Daoy (cell line): Measurements from ENCODE around the gene OTUD3. TPM values are rescaled to one million over a fixed set of nuclear protein-coding genes. Genes with fewer than 3 reads are reported as not detected.
A peak's percentile ranks its signal among the peaks of the same experiment; 100 is the strongest.
"Not testable (repeated sequence)": the region's sequence is repeated elsewhere in the genome, so short reads cannot be mapped to it uniquely, and the experiment has no call there.

Experiments used
- DNase-seq: peaks from one replicate; pipeline ENCODE4 v3.0.0-alpha.2; 2015; ENCODE audit warnings: low read depth
- total RNA-seq: library from RNA; depleted of rRNA; stranded (reverse); fragments of >200 nt; shearing (Covaris generic); gene quantifications from 2 replicates; pipeline ENCODE4 v1.2.3, GENCODE V29; 2014

The OTUD3 gene
- total RNA-seq, 1 experiment from 2014 or later, result 5.0 TPM

DNA sequence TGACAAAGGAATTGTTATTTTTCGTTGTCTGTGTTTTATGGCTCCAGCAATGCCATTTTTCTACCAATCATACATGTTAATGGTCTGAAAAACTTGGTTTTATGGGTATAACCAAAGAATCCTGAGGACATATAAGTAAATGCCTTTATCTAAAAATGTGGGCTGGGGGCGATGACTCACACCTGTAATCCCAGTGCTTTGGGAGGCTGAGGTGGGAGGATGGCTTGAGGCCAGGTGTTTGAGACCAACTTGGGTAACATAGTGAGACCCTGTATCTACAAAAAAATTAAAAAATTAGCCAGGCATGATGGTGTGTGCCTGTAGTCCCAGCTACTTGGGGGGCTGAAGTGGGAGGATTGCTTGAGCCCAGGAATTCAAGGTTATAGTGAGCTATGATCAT, 12.7 kb upstream of the OTUD3 start:
- DNase-seq, result peak; percentile 34

DNA sequence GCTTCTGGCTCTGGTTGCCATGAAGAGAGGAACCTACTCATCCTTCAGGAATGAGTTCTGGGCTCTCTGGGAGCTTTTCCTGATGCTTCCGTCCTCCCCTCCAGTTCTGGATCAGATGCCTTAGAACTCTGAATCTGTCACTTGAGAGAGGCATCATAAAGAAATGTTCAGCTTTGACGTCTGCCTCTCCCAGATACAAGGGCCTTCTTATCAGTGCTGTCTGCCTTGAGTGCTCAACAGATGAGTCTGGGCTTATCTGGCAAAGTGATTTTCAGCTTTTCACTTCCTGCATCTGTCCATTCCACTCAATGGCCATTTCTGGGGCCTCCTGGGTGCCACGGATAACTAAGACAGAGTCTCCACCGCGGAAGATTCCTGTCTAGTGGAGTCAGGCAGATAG, 12.3 kb upstream of the OTUD3 start:
- peak; percentile 21 for DNase-seq

DNA sequence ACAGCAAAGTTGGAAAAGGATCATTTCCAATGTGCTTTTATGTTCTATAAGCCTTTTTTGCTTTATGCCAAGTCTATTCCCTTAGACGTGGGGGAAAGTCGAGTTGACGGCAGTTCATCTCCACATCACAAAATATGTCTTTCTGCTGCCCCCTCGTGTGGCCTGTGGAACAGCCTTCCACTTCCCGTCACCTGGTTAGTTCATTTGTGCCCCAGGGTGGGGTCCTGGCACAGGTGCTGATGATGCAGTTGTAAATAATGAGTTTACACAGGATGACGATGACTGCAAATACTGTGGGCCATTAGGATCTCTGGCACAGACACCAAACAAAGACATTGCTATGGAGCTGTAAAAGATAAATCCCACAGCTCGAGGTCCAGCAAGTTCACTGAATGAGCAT, 10.0 kb upstream of the OTUD3 start:
- peak; percentile 55 for DNase-seq

DNA sequence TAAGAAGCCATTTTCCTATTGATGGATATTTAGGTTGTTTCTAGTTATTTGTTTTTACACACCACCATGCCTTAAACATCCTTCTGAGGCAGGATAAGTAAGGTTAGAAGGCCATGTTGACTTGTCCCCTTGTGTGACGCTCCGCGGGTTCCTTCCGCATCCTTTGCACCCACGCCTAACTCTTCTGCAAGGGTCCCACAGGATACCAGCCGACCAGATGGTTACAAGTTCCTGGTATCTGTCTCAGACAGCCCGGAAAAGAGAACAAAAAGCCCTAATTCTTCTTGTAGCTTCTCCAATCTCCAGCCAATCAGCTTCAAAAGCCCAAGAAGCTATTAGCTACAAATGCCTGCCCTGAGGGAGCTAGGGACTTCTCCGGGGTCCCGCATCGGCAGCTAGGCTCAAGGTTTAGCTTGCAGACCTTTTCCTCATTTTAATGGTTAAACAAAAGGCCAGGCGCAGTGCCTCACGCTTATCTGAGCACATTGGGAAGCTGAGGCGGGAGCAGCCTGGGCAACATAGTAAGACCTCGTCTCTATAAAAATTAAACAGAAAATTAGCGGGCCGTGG, 4.9 kb upstream of the OTUD3 start:
- DNase-seq, result no peak

DNA sequence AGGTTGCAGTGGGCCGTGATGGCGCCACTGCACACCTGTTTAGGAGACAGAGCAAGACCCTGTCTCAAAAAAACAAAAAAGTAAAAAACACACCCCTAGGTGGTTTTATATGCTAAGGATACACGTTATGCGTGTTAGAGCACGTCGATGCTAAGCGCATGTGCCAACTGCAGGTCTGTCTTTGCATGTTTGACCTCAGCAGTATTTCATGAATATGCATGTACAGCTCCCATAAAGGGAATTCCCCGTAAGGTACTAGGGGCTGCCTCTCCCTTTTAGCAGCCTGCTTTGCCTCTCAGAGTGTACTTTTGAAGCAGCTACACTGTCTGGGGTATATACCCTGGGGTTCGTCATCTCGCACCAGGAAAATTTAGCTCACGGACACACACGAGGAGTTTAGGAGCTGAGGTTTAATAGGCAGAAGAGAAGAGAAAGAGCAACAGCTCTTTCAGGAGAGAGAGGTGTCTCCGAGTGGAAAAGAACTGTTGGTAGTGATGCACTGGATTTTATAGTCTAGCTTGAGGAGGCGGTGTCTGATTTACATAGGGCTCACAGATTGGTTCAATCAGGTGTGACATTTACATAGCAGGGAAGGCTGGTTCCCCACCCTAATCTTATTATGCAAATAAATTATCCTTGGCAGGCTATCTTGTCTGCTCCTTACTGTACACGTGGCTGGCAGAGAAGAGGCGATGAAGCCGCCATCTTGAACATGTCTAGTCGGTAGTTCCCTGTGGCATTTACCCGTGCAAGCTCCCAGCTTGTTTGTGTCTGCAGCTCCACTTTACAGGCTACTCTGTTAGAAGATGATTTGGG, 4.2 kb upstream of the OTUD3 start:
- peak; percentile 17 for DNase-seq

DNA sequence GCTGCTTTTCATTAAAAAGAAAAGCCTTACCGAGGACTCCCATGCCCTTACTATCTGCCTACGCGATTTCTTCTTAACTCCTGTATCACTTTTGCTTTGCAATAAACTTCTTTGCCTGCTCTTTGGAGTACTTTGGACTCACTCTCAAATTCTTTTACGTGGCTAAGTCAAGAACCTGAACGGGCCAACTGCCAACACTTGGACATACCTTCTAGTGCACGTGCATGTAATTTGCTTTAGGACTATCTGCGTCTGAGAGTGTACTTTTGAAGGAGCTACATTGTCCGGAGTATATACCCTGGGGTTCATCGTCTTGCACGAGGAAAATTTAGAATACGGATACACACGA, 3.6 kb upstream of the OTUD3 start:
- DNase-seq, result no peak

DNA sequence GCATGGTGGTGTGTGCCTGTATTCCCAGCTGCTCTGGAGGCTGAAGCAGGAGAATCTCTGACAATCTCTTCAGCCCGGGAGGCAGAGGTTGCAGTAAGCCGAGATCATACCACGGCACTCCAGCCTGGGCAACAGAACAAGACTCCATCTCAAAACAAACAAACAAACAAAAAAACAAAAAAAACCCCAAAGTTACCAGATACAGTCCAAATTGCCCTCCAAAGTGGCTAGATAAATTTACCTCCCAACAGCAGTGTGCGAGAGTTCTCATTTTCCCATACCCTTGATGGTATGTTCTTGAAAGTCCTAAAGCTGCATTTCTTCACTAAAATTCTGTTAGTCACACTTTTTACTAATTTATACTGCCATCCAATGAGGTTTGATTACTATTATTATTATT, 3.0 kb upstream of the OTUD3 start:
- no peak for DNase-seq

DNA sequence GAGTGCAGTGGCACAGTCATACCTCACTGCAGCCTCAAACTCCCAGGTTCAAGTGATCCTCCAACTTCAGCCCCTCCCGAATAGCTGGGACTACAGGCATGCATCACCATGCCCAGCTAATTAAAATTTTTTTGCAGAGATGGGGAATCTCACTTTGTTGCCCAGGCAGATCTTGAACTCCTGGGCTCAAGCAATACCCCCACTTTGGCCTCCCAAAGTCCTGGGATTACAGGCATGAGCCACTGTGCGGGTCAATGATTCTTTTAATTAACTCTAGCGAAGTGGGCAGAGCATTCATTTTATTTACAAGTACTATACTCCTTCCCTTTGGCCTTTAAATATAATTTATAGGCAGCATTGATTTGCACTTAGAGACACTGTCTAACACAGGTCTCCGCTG, 2.5 kb upstream of the OTUD3 start:
- no peak for DNase-seq

DNA sequence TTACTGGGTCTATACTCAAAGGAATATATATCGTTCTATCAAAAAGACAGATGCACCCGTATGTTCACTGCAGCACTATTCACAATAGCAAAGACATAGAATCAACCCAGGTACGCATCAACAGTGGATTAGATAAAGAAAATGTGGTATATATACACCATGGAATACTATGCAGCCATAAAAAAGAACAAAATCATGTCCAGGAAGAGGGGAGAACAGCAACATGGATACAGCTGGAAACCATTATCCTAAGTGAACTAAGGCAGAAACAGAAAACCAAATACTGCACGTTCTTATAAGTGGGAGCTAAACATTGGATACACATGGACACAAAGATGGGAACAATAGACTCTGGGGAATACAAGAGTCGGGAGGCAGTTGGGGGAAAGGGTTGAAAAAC, 1.4 kb upstream of the OTUD3 start:
- not testable (repeated sequence) for DNase-seq

DNA sequence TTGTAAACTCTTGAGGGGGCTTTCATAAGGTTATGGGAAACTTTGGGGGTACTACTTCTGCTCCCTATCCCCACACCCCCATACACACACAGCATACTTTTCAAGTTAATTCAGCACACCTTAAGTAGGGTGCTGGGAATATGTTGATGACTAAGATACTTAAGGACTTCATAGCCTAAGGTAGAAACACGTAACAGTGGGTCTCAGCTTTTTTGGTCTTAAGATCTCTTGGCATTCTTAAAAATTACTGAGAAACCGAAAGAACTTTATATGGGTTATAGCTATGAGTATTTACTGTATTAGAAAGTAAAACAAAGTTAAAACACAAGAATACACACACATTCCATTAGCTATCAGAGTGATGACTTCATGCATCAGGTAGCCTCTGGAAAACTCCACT, 2.1 kb downstream of the OTUD3 start:
- DNase-seq, result no peak

DNA sequence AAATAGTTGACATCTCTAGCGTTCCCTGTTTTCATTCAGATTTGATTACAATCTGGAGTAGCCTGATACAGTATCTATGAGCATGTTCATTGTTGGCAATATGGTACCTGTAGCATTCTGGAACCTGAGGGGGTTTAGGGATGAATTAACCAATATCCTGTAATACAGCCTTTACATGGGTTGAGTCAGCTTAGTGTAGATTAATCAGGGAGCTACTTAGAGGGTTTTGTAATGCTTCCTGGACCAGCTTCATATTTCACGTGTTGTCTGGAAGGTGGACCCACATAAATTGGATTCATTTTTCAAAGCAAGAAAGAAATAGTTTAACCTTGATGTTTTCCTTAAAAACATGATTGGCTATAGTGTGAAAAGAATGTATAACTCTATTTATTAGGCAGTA, 3.6 kb downstream of the OTUD3 start:
- DNase-seq, result no peak

DNA sequence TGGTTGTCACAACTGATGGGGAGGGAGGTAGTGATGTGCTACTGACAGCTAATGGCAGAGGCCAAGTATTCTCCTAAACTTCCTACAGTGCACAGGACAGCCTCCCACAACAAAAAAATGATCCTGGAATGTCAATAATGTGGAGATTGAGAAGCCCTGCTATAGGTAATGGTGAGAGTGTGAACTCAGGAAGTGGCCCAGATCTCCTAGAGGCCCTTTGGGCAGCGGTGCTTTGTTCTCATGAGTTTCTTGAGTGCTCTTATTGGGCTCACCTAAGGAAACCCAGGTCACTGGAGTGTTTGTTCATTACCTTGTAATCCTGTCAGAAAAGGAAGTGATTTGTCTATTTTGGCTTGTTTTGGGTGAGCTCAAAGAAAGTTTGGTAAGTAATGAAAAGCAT, 5.9 kb downstream of the OTUD3 start:
- DNase-seq, result no peak

DNA sequence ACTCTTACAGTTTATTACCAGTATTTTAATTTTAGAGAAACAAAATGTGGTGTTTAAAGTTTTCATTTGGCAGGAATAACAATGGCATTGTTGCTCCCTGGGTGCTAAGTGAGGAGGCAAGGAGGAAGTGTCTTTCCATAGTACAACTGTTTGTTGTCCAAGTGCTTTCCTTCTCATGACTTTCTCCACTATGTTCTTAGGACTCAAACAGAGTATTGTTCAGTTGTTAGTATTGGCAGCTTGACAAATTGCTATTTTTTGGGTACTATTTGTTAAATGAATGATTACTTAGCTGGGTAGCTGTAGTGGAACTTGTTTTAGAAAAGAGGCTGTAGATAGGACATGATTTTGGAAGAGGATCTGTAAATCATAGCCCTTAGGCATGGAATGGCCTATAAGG, 7.5 kb downstream of the OTUD3 start:
- no peak for DNase-seq

DNA sequence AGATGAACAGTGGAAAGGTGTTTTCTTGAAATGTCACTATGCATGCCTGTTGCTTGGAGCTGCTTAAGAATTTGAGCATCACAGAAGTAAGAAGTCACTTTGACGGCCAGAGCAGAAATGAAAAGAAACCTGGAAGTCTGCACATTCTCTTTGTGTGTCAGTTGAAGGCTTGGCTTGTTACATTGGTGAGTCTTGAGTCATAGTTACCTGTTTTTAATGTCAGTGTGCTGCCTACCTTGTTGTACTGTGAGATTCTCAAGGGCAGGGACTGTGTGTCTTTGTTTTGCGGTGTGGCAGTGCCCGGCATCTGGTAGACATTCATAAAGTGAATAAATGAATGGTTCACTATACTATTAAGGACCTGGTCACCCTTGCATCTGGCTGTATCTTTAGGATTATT, 9.9 kb downstream of the OTUD3 start:
- DNase-seq, result no peak

DNA sequence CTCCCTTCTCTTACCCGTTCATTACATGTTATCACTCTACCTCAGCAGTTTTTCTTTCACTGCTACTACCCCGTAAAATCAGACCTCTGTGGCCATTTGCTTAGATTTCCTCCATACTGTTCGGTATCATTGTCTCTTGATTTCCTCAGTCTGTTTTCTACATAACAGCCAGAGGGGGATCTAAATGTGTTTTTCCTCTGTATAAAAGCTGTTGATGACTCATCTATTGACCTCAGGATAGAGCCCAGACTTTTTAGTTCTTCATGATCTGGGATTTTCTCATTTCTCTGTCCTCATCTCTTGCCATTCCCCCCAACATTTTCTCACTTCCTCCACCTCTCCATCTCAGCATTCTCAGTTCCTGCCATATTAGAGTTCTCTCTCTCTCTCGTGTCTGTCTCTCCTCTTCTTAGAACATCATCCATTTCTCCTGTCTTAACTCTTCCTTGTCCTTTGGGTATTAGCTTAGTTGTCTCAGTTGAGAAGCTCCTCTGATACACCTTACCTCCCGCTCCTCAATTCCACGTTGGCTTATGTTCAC, 10.5 kb downstream of the OTUD3 start:
- DNase-seq, result no peak

DNA sequence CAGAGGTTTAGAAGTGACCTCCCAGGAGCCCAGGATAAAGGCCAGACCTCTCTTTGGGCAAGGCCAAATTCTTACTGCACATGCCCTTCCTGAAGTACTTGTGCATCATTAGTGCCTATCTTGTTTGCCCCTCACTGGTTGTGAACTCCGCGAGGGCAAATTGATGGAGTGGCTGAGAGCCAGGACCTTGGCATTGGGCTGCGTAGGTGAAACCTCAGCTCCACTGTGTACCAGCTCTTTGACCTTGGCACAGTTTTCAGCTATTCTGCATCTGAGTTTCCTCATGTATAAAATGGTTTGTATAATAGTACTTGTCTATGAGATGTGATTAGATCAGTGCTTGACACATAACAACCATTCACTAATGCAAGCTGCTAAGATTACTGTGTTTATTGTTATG, 11.5 kb downstream of the OTUD3 start:
- no peak for DNase-seq

DNA sequence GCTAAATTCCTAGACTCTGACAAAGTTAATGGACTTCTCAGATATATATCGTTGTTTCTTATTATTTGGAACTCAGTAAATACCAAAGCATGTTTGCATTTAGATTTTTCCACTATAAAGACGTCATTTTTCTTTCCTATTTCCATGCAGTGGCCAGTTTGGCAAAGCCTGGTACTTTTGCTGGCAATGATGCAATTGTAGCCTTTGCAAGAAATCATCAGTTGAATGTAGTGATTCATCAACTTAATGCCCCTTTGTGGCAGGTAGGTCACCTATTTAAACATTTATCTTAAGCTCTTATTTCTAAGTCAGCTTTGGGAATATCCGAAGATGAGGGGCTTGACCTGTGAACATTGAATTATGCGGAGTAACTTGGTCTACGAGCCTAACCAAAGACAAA, 12.0 kb downstream of the OTUD3 start:
- DNase-seq, result no peak

DNA sequence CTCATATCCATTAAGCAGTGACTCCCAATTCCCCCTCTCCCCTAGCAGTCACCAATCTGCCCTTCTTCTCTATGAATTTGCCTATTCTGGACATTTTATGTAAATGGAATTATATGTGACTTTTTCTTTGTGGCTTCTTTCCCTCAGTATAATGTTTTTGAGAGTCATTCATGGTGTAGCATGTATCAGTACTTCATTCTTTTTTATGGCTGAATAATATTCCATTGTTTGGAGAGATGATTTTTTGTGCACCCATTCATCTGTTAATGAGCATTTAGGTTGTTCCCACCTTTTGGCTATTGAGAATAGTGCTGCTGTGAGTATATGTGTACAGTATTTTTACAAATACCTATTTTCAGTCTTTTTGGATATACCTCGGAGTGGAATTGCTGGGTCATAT, 19.5 kb downstream of the OTUD3 start:
- no peak for DNase-seq

DNA sequence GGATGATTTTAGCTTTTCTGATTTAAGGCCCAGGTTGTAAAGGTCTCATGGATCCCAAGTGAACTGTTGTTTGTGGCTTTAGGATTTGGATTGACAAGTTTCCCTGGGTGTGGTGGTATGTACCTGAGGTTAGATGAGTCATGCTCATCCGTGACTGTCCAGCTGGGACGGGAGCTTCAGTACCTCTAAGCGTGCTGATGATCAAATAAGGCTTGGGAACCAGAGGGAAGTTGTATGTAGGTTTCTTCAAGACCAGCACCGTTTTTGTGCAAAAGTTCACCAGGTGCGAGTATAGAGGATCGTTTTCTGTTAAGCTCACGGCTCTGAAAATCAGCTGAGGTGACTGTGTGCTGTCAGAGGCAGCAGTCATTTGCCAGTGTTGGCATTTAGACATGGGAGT, 21.4 kb downstream of the OTUD3 start:
- DNase-seq, result no peak

DNA sequence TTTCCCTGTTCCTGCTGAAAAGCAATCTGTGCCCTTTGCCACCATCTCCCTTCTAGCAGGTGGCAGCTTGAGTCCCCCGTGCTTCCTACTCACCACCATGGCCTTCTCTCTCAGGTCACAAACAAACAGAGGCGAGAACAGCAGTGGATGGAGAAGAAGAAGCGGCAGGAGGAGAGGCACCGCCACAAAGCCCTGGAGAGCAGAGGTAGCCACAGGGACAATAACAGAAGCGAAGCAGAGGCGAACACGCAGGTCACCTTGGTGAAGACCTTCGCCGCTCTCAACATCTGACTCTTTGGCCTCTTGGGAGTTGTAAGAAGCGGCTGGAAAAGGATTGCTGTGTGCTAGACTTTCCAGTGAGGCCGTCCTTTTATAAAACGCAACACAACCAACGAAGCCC, 25.3 kb downstream of the OTUD3 start:
- no peak for DNase-seq

DNA sequence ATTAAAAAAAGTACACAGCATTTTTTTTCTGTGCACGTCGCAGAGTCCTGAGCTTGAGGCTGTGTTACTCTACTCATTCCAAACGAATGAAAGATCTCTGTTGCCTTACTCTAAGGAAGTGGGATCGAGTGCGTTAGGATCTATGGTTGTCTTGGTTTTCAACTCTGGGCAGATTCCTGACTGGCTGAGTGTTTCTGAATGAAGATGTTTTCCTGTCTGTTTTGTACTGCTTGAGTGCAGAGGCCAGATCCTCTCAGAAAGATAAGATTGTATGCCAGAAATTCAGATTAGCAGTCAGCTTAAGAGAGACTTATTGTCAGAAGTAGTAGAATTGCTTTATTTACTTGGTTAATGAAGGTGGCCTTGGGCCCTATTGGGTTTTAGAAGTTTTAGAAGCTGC, 27.2 kb downstream of the OTUD3 start:
- DNase-seq, result no peak

DNA sequence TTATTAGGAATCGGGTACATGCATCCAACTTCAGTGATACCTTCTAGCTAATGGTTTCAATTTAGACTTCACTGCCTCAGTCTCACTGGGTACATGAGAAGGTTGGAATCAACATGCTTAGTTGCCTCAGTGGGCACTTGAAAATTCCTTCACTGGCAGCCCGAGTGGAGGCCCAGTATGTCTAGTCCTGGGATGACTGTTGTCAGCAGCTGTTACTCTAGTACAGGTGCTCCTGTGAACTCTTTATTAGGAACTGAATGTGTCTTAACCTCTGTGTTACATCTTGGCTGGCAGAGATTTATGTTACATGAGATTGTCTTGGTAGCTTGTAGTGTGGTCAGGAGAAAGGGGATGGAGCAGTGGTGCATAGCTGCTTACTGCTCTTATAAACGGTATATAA, 27.8 kb downstream of the OTUD3 start:
- DNase-seq, result no peak

DNA sequence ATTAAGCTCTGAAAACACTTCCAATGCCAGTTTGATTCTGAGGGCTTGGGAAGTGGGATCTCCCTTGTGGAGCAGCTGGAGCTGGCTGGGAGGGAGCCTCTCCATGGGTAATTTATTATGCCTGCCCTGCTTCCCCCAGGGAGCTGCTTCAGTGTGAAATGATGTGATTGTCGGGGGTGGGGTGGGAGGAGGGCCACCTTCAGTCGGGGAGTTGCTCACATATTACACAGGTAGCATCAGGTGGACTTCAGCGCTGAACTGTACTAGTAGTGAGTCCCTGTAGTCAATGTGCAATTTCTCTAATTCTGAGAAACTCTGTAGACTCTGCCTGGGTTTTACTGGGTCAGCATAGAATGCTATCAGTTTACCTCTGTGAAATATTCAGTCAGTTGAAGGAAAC, 28.5 kb downstream of the OTUD3 start:
- DNase-seq, result no peak

DNA sequence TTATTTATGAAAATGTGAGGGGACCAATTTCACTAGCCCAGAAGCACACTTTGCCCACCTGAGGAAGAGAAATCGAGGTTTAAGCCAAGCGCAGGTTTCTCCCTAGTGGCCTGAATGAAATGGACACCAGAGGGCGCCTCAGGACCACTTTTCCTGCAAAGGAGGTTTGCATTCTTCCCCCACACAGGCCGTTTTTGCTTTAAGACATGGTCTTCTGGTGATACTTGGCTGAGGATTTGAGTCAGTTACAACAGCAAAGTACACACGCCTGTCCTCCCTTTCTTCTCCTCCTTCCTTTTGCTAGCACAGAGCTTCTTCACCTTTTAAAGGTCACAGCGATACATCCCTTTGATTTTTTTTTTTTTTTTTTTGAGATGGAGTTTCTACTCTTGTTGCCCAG, 35.9 kb downstream of the OTUD3 start:
- peak; percentile 75 for DNase-seq
